Measurements from ENCODE around the gene SWSAP1. TPM values are rescaled to one million over a fixed set of nuclear protein-coding genes. Genes with fewer than 3 reads are reported as not detected.
A peak's percentile ranks its signal among the peaks of the same experiment; 100 is the strongest.
"Not testable (repeated sequence)": the region's sequence is repeated elsewhere in the genome, so short reads cannot be mapped to it uniquely, and the experiment has no call there.

The SWSAP1 gene
- total RNA-seq, 2 donors from 2014 or later: 1.5 to 2.4 TPM

DNA sequence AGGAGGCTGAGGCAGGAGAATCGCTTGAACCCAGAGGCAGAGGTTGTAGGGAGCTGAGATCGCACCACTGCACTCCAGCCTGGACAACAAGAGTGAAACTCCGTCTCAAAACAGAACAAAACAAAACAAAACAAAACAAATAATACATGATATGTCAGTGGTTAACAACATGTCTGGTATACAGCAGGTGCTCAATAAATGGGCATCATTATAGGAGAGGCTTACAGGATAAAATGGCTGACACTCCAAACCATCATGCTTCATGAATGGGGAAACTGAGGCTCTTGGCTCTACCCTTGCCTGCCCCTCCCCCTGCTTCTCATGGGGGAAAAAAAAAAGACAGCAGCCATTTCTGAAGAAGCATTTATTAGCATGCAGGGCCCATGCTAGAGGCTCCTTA is 32.0 kb upstream of the SWSAP1 start:
- H3K4me3 Mint-ChIP-seq: no peak overlapping the region
- H3K4me1 Mint-ChIP-seq: peaks cover 13% of the 10 kb centered on the region
- no peaks in the 10 kb centered on the region for H3K36me3 Mint-ChIP-seq (ENCODE audit: low read depth)
- ATAC-seq (replicated peaks): no peak
- no peaks in the 10 kb centered on the region for H3K27me3 Mint-ChIP-seq
- no peaks in the 10 kb centered on the region for H3K9me3 Mint-ChIP-seq
- no peak overlapping the region for H3K27ac Mint-ChIP-seq

DNA sequence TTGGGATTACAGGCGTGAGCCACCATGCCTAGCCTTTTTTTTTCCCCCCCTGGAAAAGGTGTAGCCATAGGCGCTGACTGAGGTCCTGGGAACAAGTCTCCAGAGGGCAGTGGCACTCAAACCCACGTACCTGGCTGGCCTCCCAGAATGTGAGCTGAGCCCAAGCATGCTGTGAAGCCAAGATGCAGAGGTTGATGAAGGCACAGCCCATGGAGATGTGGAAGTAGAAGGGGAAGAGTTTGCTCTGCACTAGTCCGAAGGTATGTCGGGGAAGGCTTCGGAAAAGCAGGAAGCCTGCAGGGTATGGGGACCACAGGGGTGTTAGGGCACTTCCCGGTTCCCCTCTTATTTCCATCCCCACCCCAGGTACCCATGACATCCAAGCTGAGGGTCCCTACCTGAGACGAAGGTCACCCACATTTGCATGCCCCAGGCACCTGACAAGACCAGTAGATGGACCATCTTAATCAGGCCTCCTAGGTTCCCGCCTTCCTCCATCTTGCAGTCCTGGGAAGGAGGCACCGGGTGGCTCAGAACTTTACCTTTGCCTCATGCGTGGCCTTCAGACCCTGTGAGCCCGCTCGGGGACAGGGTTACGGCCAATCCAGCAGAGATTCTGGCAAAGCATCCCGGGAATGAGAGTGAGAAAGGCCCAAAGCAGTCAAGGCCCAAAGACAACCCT is 29.2 kb upstream of the SWSAP1 start:
- peak overlapping the region; percentile 94 for H3K4me3 Mint-ChIP-seq
- H3K9me3 Mint-ChIP-seq: no peaks in the 10 kb centered on the region
- H3K27me3 Mint-ChIP-seq: no peaks in the 10 kb centered on the region
- ATAC-seq (replicated peaks): no peak
- peaks cover 9% of the 10 kb centered on the region for H3K4me1 Mint-ChIP-seq
- H3K36me3 Mint-ChIP-seq (ENCODE audit: low read depth): no peaks in the 10 kb centered on the region
- H3K27ac Mint-ChIP-seq: peak overlapping the region; percentile 91

GRCh38 chr19:11346104-11346940 is 28.1 kb upstream of the SWSAP1 start, which contains the start of the genes CCDC159 and TMEM205:
Gene CCDC159, plus strand, starts transcription at chr19:11346519. Its CDS starts 88 bp downstream, at chr19:11346607.
Gene TMEM205, minus strand, starts transcription at chr19:11346268. Its CDS starts 649 bp downstream, at chr19:11345619.
- Mint-ChIP-seq H3K36me3 (ENCODE audit: low read depth) (no peaks in the 10 kb centered on the region), H3K4me3 (peak within 1 kb of the TSS; percentile 94), H3K27me3 (no peaks in the 10 kb centered on the region), H3K9me3 (no peaks in the 10 kb centered on the region), H3K4me1 (peaks cover 9% of the 10 kb centered on the region), H3K27ac (peak within 1 kb of the TSS; percentile 91)
- ATAC-seq (replicated peaks): peak; percentile 99

- ATAC-seq (replicated peaks): no peak
- no peaks in the 10 kb centered on the region for H3K36me3 Mint-ChIP-seq (ENCODE audit: low read depth)
- H3K4me3 Mint-ChIP-seq: peak overlapping the region; percentile 94
- H3K27ac Mint-ChIP-seq: no peak overlapping the region
- H3K27me3 Mint-ChIP-seq: no peaks in the 10 kb centered on the region
- H3K9me3 Mint-ChIP-seq: no peaks in the 10 kb centered on the region
- peaks cover 9% of the 10 kb centered on the region for H3K4me1 Mint-ChIP-seq
Measured at GRCh38 chr19:11347546-11348039, 26.9 kb upstream of the SWSAP1 start.

DNA sequence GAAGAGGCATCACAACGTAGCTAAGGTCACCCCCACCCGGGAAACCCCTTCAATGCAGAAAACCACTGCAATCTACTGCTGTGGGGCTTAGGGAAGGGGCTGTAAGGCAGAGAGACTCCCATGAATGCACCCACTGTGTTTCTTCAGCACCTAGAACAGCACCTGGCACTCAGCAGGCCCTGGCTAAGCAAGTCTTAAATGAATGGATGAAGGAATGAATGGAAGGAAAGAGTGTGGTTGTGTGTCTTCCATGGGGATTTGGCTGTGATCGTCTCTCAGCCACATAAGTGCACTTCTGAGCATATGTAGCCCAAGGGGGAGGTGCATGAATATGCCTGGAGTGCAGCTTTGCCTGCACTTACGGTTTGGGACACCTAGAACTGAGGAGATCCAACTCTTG is 25.3 kb upstream of the SWSAP1 start:
- Mint-ChIP-seq H3K9me3 (no peaks in the 10 kb centered on the region), H3K27ac (no peak overlapping the region), H3K4me3 (no peak overlapping the region), H3K4me1 (peaks cover 9% of the 10 kb centered on the region), H3K27me3 (no peaks in the 10 kb centered on the region), H3K36me3 (ENCODE audit: low read depth) (no peaks in the 10 kb centered on the region)
- no peak for ATAC-seq (replicated peaks)

DNA sequence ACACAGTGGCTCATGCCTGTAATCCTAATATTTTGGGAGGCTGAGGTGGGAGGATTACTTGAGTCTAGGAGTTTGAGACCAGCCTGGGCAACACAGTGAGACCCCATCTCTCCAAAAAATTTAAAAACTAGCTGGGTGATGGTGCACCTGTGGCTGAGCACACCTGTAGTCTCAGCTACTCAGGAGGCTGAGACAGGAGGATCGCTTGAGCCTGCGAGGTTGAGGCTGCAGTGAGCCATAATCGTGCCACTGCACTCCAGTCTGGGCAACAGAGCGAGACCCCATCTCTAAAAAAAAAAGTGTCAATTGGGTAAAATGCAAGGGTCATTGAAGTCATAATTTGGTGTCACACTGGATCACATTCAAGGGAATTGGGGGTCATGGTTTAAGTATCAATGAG is 20.4 kb upstream of the SWSAP1 start:
- not testable (repeated sequence) for H3K27me3 Mint-ChIP-seq; ATAC-seq (replicated peaks); H3K9me3 Mint-ChIP-seq

GRCh38 chr19:11355160-11356073 is 19.0 kb upstream of the SWSAP1 start, which contains the start of gene PLPPR2:
Gene PLPPR2, plus strand, starts transcription at chr19:11355432. Its CDS starts 2,242 bp downstream, at chr19:11357674.
- Mint-ChIP-seq H3K4me3 (peak within 1 kb of the TSS; percentile 74), H3K27ac (peak within 1 kb of the TSS; percentile 73)

More for the DNA sequence above, 20.4 kb upstream of the SWSAP1 start:
- H3K4me1 Mint-ChIP-seq: peaks cover 11% of the 10 kb centered on the region
- peak overlapping the region; percentile 74 for H3K4me3 Mint-ChIP-seq
- not testable (repeated sequence) for H3K36me3 Mint-ChIP-seq (ENCODE audit: low read depth); H3K27ac Mint-ChIP-seq

DNA sequence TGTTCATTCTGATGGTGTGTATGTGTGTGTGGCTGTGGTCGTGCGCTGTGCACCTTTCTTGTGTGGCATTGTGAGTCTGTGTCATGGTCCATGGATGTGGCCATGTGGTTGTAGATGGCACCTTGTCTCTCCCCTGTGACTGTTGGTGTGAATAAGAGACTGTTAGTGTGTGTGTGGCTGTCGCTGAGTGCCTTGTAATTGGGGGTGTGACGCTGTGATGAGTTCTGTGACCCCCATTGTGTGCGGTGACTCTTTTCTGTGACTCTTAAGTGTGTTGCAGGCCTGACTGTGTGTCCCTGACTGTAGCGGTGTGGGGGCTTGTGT is 18.4 kb upstream of the SWSAP1 start:
- H3K4me3 Mint-ChIP-seq: peak overlapping the region; percentile 74
- peaks cover 7% of the 10 kb centered on the region for H3K27me3 Mint-ChIP-seq
- ATAC-seq (replicated peaks): no peak
- peak overlapping the region; percentile 73 for H3K27ac Mint-ChIP-seq
- H3K4me1 Mint-ChIP-seq: peaks cover 11% of the 10 kb centered on the region
- H3K36me3 Mint-ChIP-seq (ENCODE audit: low read depth): no peaks in the 10 kb centered on the region
- H3K9me3 Mint-ChIP-seq: no peaks in the 10 kb centered on the region

More at GRCh38 chr19:11355160-11356073, 19.0 kb upstream of the SWSAP1 start, which contains the start of gene PLPPR2:
- no peaks in the 10 kb centered on the region for H3K9me3 Mint-ChIP-seq
- H3K27me3 Mint-ChIP-seq: peaks cover 7% of the 10 kb centered on the region
- ATAC-seq (replicated peaks): peak; percentile 93
- no peaks in the 10 kb centered on the region for H3K36me3 Mint-ChIP-seq (ENCODE audit: low read depth)
- peaks cover 11% of the 10 kb centered on the region for H3K4me1 Mint-ChIP-seq

- peaks cover 7% of the 10 kb centered on the region for H3K27me3 Mint-ChIP-seq
- ATAC-seq (replicated peaks): no peak
- H3K4me3 Mint-ChIP-seq: peak overlapping the region; percentile 74
- no peaks in the 10 kb centered on the region for H3K36me3 Mint-ChIP-seq (ENCODE audit: low read depth)
- no peaks in the 10 kb centered on the region for H3K9me3 Mint-ChIP-seq
- no peak overlapping the region for H3K27ac Mint-ChIP-seq
- peaks cover 11% of the 10 kb centered on the region for H3K4me1 Mint-ChIP-seq
Measured at GRCh38 chr19:11356676-11357550, 17.6 kb upstream of the SWSAP1 start.

DNA sequence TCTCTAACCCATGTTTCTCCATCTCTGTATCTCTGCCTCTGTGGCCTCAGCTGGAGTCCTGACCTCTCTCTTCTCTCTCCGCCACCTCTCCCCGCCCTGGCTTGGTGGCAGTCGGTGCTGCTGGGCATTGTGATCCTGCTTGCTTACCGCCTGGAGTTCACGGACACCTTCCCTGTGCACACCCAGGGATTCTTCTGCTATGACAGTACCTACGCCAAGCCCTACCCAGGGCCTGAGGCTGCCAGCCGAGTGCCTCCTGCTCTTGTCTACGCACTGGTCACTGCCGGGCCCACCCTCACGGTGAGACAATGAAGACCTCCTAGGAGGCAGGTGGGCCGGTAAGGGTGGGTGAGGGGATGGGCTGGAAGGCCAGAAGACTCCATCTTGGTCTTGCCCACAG is 15.0 kb upstream of the SWSAP1 start:
- Mint-ChIP-seq H3K4me1 (peaks cover 11% of the 10 kb centered on the region), H3K27me3 (peaks cover 7% of the 10 kb centered on the region), H3K9me3 (no peaks in the 10 kb centered on the region), H3K27ac (no peak overlapping the region), H3K36me3 (ENCODE audit: low read depth) (no peaks in the 10 kb centered on the region), H3K4me3 (no peak overlapping the region)
- no peak for ATAC-seq (replicated peaks)

DNA sequence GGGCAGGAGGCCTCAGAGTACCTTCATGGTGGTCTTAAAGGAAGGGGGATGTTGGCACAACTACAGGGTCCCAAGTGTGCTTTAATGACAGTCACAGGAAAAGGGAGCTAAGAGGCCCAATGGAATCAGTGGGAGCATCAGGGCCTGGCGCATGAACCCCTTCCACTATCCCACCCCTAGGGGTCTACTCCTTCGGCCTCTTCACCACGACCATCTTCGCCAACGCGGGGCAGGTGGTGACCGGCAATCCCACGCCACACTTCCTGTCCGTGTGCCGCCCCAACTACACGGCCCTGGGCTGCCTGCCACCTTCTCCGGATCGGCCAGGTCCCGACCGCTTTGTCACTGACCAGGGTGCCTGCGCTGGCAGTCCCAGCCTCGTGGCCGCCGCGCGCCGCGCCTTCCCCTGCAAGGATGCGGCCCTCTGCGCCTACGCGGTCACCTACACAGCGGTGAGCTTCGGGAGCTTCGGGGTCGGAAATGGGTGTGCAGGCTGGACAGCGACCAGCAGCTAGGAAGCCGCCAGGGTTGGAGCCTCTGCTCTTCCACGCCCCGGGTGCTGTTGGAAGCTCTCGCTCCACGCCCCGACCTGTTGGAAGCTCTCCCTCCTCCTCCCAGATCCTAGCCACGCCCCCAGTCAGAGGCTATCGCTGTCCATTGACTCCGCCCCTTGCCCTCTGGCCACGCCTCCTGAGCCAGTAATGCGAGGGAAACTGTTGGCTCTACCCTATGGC is 13.3 kb upstream of the SWSAP1 start:
- H3K27ac Mint-ChIP-seq: no peak overlapping the region
- H3K4me1 Mint-ChIP-seq: peaks cover 4% of the 10 kb centered on the region
- H3K9me3 Mint-ChIP-seq: no peaks in the 10 kb centered on the region
- peaks cover 3% of the 10 kb centered on the region for H3K27me3 Mint-ChIP-seq
- no peak for ATAC-seq (replicated peaks)
- no peak overlapping the region for H3K4me3 Mint-ChIP-seq
- no peaks in the 10 kb centered on the region for H3K36me3 Mint-ChIP-seq (ENCODE audit: low read depth)

GRCh38 chr19:11361771-11362731 is 12.4 kb upstream of the SWSAP1 start:
- H3K27ac Mint-ChIP-seq: no peak overlapping the region
- no peak overlapping the region for H3K4me3 Mint-ChIP-seq
- no peak for ATAC-seq (replicated peaks)
- H3K27me3 Mint-ChIP-seq: no peaks in the 10 kb centered on the region
- no peaks in the 10 kb centered on the region for H3K9me3 Mint-ChIP-seq
- no peaks in the 10 kb centered on the region for H3K4me1 Mint-ChIP-seq
- peaks cover 3% of the 10 kb centered on the region for H3K36me3 Mint-ChIP-seq (ENCODE audit: low read depth)
